Hematopoietic multipotent progenitor cell treated with erythropoietin and hydrocortisone succinate and interleukin-3 and kit ligand, for 15 days (in vitro differentiated cells): ENCODE results near the gene MAP3K10.

ENCODE experiments used
- DNase-seq: peaks from one replicate; pipeline ENCODE4 v3.0.0-alpha.2; 2015; ENCODE audit warnings: low spot score

Gene MAP3K10

GRCh38 chr19:40249781-40250180 lies 58.6 kb downstream of the MAP3K10 start:
- no peak for DNase-seq

GRCh38 chr19:40251244-40251643 lies 60.0 kb downstream of the MAP3K10 start:
- DNase-seq, result no peak

- no peak for DNase-seq
These were observed 60.8 kb downstream of the MAP3K10 start for GRCh38 chr19:40251991-40252390.

- DNase-seq, result no peak
These were observed 61.2 kb downstream of the MAP3K10 start for GRCh38 chr19:40252395-40252794.

DNA sequence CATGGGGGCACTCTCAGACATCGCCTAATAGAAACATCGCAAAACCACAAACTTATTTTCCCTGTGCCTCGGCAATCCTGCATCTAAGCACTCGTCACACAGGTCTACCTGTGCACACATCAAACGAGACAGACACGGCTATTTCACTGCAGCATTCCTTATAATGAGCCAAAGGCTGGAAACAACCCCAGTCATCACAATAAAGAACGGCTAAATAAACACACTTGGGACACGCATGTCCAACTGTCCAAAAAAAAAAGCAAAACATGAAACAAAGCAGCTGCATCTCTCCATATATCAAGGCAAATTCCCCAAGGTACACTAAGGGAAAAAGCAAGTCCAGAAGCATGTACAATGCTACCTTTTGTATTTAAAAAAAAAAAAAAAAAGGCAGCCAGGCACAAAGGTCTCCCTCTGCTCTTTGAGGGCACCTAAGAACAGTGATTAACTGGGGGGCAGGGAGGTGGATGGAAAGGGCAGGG lies 62.4 kb downstream of the MAP3K10 start:
- no peak for DNase-seq

DNA sequence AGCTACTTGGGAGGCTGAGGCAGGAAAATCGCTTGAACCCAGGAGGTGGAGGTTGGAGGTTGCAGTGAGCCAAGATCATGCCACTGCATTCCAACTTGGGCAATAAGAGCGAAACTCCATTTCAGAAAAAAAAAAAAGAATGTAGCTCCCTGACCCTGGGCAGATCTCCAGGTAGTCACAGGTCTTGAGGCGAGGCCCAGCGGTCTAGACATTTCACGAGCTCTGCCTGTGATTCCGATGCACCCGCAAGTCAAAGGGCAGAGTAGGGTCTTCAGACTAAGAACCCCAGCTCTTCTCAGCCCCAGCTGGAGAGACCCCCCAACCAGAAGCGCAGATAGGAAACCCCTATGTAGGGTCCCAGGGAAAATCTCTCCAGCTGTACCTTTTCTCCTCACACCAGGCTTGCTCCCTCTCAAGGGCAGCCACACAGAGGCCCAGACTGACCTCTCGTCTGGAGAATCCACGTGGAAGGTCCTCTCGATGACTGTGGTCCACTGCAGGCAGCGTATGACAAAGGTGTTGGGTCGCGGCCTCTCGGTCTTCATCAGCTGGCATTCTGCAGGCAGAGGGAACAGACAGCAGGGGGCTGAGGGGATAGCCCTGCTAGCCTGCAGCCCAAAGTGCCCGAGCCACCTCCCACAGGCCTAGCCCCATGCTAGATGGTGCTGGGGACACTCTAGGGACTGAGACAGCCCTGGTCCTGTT lies 63.6 kb downstream of the MAP3K10 start:
- DNase-seq, result no peak

- no peak for DNase-seq
These were observed 64.5 kb downstream of the MAP3K10 start for GRCh38 chr19:40255619-40256166.

- no peak for DNase-seq
These were observed 65.3 kb downstream of the MAP3K10 start for GRCh38 chr19:40256512-40256911.

GRCh38 chr19:40257096-40257517 lies 65.9 kb downstream of the MAP3K10 start:
- DNase-seq, result no peak

- DNase-seq, result no peak
These were observed 70.4 kb downstream of the MAP3K10 start for GRCh38 chr19:40261631-40262030.

GRCh38 chr19:40262422-40262821 lies 71.2 kb downstream of the MAP3K10 start:
- DNase-seq, result no peak

DNA sequence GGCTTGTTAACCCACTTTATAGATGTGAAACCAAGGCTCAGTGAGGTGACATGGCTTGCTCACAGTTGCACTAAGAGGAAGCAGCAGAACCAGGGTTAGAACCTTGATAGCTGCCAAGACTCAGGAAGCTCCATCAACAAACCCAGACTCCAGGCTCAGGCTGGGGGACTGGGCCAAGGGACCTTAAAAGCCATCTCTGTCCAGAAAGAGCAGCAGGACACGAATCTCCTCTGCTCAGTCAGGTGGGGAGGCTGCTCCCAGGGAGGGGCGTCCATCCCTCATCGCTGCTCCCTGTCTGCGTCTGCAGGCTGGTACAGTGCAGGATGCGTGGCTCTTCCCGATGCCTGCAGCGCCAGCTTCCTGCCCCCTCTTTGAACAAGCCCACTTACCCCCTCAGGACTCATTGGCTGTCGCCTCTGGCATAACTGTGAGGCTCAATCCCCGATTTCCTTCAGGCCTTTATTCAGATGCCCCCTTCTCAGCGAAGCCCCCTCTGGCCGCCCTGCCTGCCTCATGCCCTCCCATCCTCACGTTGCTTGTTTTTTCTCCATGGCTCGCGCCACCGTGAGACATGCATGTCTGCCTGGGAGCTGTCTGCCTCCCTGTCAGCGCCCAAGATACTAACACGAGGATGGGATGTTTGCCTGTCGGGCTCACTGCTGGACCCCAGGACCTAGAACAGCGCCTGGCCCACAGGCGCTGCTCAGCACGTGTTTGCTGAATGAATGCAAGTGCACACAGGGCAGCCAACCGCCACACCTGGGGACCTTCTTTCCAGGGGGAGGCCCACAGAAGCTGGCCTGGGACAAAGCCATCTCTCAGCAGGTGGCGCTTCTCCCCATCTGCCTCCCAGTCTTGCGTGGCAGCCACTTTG lies 72.5 kb downstream of the MAP3K10 start:
- DNase-seq, result no peak

DNA sequence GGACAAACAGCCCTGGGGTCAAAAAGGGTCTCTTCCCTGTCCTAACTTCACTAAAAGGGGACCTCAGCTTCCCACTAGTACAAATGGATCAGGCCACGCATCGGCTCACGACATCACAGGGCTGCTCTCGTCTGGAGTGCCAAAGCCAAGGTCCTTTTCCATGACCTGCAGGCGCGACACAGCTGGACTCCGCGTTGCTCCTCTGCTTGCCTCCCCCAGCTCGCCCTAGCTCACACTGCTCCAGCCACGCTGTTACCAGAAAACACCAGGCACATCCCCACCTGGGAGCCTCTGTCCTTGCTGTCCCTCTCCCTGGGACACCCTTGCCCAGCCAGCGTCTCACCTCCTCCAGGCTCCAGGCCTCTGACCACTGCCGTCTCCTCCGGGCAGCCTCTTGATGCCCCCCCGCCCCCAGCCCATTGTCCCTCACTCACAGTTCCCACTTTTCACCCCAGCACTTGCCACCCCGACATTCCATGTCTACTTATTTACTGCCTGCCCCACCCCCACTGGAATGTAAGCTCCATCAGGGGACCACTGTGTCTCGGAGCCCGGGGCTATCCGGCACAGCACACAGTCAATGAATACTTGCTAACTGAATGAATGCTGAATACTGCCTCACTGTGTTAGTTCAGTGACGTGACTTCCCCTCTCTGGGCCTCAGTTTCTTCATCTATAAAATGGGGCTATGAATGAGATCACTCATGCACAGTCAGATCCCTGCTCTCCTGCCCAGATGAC lies 73.3 kb downstream of the MAP3K10 start:
- DNase-seq, result no peak
